Neural progenitor cell (in vitro differentiated cells): Measurements from ENCODE around the gene DVL3.

Experiments
- CTCF ChIP-seq: fragments of 200-600 bp; sonication (generic); IDR thresholded peaks from 2 replicates; pipeline ENCODE4 v1.5.1; 2017; ENCODE audit warnings: antibody characterized with exemption, mild to moderate bottlenecking
- EZH2 ChIP-seq: fragments of 200-600 bp; sonication (generic); IDR thresholded peaks from 2 replicates; pipeline ENCODE4 v1.6.1; 2017; ENCODE audit warnings: antibody characterized with exemption, mild to moderate bottlenecking, moderate library complexity

DNA sequence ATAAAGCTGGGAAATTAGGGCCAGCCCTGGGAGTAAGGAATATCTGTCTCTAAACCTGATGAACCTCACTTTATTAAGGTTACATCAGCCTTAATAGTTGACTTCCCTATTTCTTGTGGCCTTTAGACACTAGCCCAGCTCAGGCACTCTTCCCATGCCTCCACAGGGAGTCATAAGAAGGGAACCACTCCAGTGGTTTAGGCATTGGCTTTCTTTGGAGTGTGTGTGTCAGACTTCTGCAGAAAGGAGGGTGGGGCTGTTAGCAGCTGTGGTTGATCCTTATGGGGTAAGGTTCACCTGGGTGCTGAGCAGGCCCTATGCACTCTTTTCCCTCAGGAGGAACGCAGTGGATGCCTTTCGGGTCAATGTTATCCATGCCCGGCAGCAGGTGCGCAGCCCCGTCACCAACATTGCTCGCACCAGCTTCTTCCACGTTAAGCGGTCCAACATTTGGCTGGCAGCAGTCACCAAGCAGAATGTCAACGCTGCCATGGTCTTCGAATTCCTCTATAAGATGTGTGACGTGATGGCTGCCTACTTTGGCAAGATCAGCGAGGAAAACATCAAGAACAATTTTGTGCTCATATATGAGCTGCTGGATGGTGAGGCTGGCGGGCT lies 23.5 kb downstream of the DVL3 start:
- TF ChIP-seq CTCF: no peak
- no peak for TF ChIP-seq EZH2
